Panc1 (cell line): ENCODE results near the gene GDPD1. TPM values are rescaled to one million over a fixed set of nuclear protein-coding genes. Genes with fewer than 3 reads are reported as not detected.
"Not testable (repeated sequence)": the region's sequence is repeated elsewhere in the genome, so short reads cannot be mapped to it uniquely, and the experiment has no call there.

Experiments
- ATAC-seq: fragments of 200-7000 bp; cut with Tn5 transposase; 2 replicates; pipeline ENCODE4 v1.9.1; 2020; ENCODE audit warnings: mild to moderate bottlenecking, moderate library complexity
- BruUV-seq: library from RNA; stranded (reverse); fragments of 400-500 nt; replicated peaks from 2 replicates; lab custom pipeline; 2021; lab: Mats Ljungman, UMichigan
- CTCF ChIA-PET: fragments of 300-600 bp; sonication (Branson Sonifier 250); formaldehyde crosslinking; loops from one replicate; lab custom pipeline; 2022; ENCODE audit warnings: antibody characterized with exemption; lab: Charles Lee
- POLR2A ChIA-PET: fragments of 300-600 bp; sonication (Branson Sonifier 250); formaldehyde crosslinking; loops from one replicate; lab custom pipeline; 2022; ENCODE audit warnings: antibody characterized with exemption; lab: Charles Lee
- DNase-seq: peaks from one replicate; pipeline ENCODE4 v3.0.0-alpha.2; 2010; ENCODE audit warnings: low read depth, low spot score
- H3K27ac ChIP-seq: 2 replicates; pipeline ENCODE4 v1.5.1; 2011; ENCODE audit warnings: mild to moderate bottlenecking, low read length, inconsistent platforms
- H3K27me3 ChIP-seq: fragments of 200-500 bp; sonication (Bioruptor generic); 2 replicates; pipeline ENCODE4 v1.6.0; 2014; ENCODE audit warnings: low read length, inconsistent platforms; ENCODE audit not compliant: control insufficient read depth, insufficient read depth
- H3K36me3 ChIP-seq: fragments of 200-500 bp; sonication (Bioruptor generic); 2 replicates; pipeline ENCODE4 v1.5.1; 2014; ENCODE audit warnings: inconsistent platforms, mild to moderate bottlenecking, low read length, moderate library complexity; ENCODE audit not compliant: control insufficient read depth, insufficient read depth
- H3K4me1 ChIP-seq: 2 replicates; pipeline ENCODE4 v1.5.1; 2011; ENCODE audit warnings: inconsistent platforms, mild to moderate bottlenecking, low read length, moderate library complexity; ENCODE audit not compliant: control insufficient read depth, insufficient read depth
- H3K4me3 ChIP-seq, 2 experiments: 2 replicates each; pipeline ENCODE4 v1.5.1; 2011 to 2012; ENCODE audit warnings: low read depth in 2 of 2, low read length in 2 of 2, mild to moderate bottlenecking in 2 of 2, inconsistent platforms in 1 of 2, moderate library complexity in 1 of 2
- H3K9me3 ChIP-seq: fragments of 200-500 bp; sonication (Bioruptor generic); 2 replicates; pipeline ENCODE4 v1.5.1; 2014; ENCODE audit warnings: low read depth, mild to moderate bottlenecking, inconsistent platforms, low read length, moderate library complexity; ENCODE audit not compliant: control insufficient read depth, insufficient read depth
- CTCF ChIP-seq: fragments of 450-650 bp; IDR thresholded peaks from 2 replicates; pipeline ENCODE4 v1.5.1; 2017; ENCODE audit warnings: mild to moderate bottlenecking
- POLR2AphosphoS5 ChIP-seq: IDR thresholded peaks from 2 replicates; pipeline ENCODE4 v1.6.1; 2012; ENCODE audit warnings: mild to moderate bottlenecking, low read depth, low read length, moderate library complexity
- REST ChIP-seq, 2 experiments: IDR thresholded peaks; 2 replicates each; pipeline ENCODE4 v1.6.1; 2011 to 2012; ENCODE audit warnings: low read depth in 2 of 2, control low read depth in 1 of 2, low read length in 1 of 2, mild to moderate bottlenecking in 1 of 2, moderate library complexity in 1 of 2; ENCODE audit not compliant: insufficient read depth in 1 of 2
- SIN3A ChIP-seq: IDR thresholded peaks from 2 replicates; pipeline ENCODE4 v1.6.1; 2012; ENCODE audit warnings: low read depth, mild to moderate bottlenecking, low read length, moderate library complexity, borderline replicate concordance; ENCODE audit not compliant: insufficient read depth
- TCF7L2 ChIP-seq: IDR thresholded peaks from 2 replicates; pipeline ENCODE4 v1.6.1; 2011; ENCODE audit warnings: mild to moderate bottlenecking, low read depth, low read length, inconsistent platforms
- in situ Hi-C: cut with HindIII; loops from 2 replicates; pipeline ENCODE4 v1.10.0; 2016; ENCODE audit warnings: low sequenced_read_pairs, low pct_unique_long_range_greater_than_20kb
- intact Hi-C: fragments of 100-400 bp; cut with micrococcal nuclease; formaldehyde crosslinking; loops from one replicate; pipeline ENCODE4 v1.10.0; 2022; ENCODE audit not compliant: unreplicated experiment
- total RNA-seq: library from RNA; stranded (reverse); gene quantifications from one replicate; pipeline ENCODE4 v1.2.1, GENCODE V29; 2021; ENCODE audit not compliant: unreplicated experiment

The GDPD1 gene
- total RNA-seq, 1 experiment from 2014 or later = 0.26 TPM

GRCh38 chr17:59178266-59178985, 41.9 kb upstream of the GDPD1 start:
- H3K27ac ChIP-seq = no peak overlapping the region
- intact Hi-C loops = no loop called here
- H3K27me3 ChIP-seq = no peaks in the 10 kb centered on the region
- H3K36me3 ChIP-seq = no peaks in the 10 kb centered on the region
- no peak for ATAC-seq
- no peak for DNase-seq
- no TSS peak for BruUV-seq
- H3K9me3 ChIP-seq = no peaks in the 10 kb centered on the region
- ChIA-PET CTCF (no interaction called here), POLR2A (no interaction called here)
- H3K4me3 ChIP-seq = no peak overlapping the region
- in situ Hi-C loops = no loop called here
- TF ChIP-seq SIN3A (no peak), REST (IDR thresholded peaks at IDR 0.05; ENCODE audit: insufficient read depth in 1 of 2, low read depth in 2 of 2, low read length in 1 of 2) (no peak), POLR2AphosphoS5 (no peak), TCF7L2 (no peak), CTCF (no peak)
- H3K4me1 ChIP-seq = no peaks in the 10 kb centered on the region

GRCh38 chr17:59179601-59180000, 40.7 kb upstream of the GDPD1 start:
- DNase-seq, in situ Hi-C loops, H3K36me3 ChIP-seq, POLR2A ChIA-PET, intact Hi-C loops, CTCF ChIA-PET, H3K4me1 ChIP-seq, H3K4me3 ChIP-seq, H3K9me3 ChIP-seq, H3K27me3 ChIP-seq, H3K27ac ChIP-seq, BruUV-seq, ATAC-seq: not testable (repeated sequence)

- in situ Hi-C loops = no loop called here
- H3K36me3 ChIP-seq = no peaks in the 10 kb centered on the region
- POLR2A ChIA-PET = no interaction called here
Observed at GRCh38 chr17:59180626-59181025, 39.7 kb upstream of the GDPD1 start.

More at GRCh38 chr17:59180626-59181025, 39.7 kb upstream of the GDPD1 start:
- intact Hi-C loops = no loop called here
- ATAC-seq (no peak), DNase-seq (no peak)
- Histone ChIP-seq H3K4me3 (no peak overlapping the region), H3K9me3 (no peaks in the 10 kb centered on the region), H3K27me3 (no peaks in the 10 kb centered on the region), H3K4me1 (no peaks in the 10 kb centered on the region), H3K27ac (no peak overlapping the region)
- no peak for TF ChIP-seq POLR2AphosphoS5
- TF ChIP-seq SIN3A = no peak
- no peak for TF ChIP-seq CTCF
- no peak for TF ChIP-seq REST (IDR thresholded peaks at IDR 0.05; ENCODE audit: insufficient read depth in 1 of 2, low read depth in 2 of 2, low read length in 1 of 2)
- TF ChIP-seq TCF7L2 = no peak
- no TSS peak for BruUV-seq
- CTCF ChIA-PET = no interaction called here
